Mammary epithelial cell (primary cell): ENCODE measurements around the gene ZSCAN2.

Experiments used
- EZH2 ChIP-seq: IDR thresholded peaks from 2 replicates; pipeline ENCODE4 v1.6.1; 2012; ENCODE audit warnings: low read length, inconsistent platforms, borderline replicate concordance
- TF ChIP-seq, protein P1 (sequence below), 2 donors: IDR thresholded peaks in 1 of 2; conservative IDR thresholded peaks in 1 of 2; 2 replicates each; pipeline ENCODE4 v1.5.1; 2011 to 2012; ENCODE audit warnings: inconsistent platforms in 2 of 2, low read length in 2 of 2, mild to moderate bottlenecking in 2 of 2, control low read depth in 1 of 2, low read depth in 1 of 2; ENCODE audit not compliant: insufficient read depth in 1 of 2; ENCODE audit errors: extremely low read depth in 1 of 2

DNA sequence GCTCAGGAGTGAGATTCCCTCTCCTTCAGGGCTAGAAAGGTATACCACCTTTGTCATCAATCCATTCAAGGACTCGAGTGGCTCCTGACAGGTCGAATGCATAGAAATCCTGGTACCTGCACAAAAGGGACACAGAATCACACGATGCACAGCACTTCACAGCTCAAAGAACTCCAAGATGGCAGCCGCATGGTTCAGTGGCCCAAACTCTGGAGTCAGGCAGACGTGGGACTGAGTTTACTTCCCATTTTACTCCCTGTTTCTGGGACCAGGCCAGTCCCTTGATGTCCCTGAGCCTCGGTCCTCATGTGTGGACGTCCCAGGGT is 52.7 kb downstream of the ZSCAN2 start:
- TF ChIP-seq, protein P1, sequence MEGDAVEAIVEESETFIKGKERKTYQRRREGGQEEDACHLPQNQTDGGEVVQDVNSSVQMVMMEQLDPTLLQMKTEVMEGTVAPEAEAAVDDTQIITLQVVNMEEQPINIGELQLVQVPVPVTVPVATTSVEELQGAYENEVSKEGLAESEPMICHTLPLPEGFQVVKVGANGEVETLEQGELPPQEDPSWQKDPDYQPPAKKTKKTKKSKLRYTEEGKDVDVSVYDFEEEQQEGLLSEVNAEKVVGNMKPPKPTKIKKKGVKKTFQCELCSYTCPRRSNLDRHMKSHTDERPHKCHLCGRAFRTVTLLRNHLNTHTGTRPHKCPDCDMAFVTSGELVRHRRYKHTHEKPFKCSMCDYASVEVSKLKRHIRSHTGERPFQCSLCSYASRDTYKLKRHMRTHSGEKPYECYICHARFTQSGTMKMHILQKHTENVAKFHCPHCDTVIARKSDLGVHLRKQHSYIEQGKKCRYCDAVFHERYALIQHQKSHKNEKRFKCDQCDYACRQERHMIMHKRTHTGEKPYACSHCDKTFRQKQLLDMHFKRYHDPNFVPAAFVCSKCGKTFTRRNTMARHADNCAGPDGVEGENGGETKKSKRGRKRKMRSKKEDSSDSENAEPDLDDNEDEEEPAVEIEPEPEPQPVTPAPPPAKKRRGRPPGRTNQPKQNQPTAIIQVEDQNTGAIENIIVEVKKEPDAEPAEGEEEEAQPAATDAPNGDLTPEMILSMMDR (conservative IDR thresholded peaks at IDR 0.05 in 1 of 2, IDR thresholded peaks at IDR 0.05 in 1 of 2; ENCODE audit: extremely low read depth in 1 of 2, insufficient read depth in 1 of 2, low read depth in 1 of 2, low read length in 2 of 2) = no peak
- no peak for TF ChIP-seq EZH2
